ENCODE results near the gene FGF6.

FGF6 gene

GRCh38 chr12:4446335-4446734 lies 720 bp upstream of the FGF6 start:
- no peak for DNase-seq

GRCh38 chr12:4444031-4444430 lies 1.6 kb downstream of the FGF6 start:
- no peak for DNase-seq

GRCh38 chr12:4443616-4444015 lies 2.0 kb downstream of the FGF6 start:
- no peak for DNase-seq

GRCh38 chr12:4441355-4442335 lies 4.0 kb downstream of the FGF6 start:
- DNase-seq: peak; percentile 74

- DNase-seq: no peak
Measured at GRCh38 chr12:4440187-4440941, 5.3 kb downstream of the FGF6 start.

- no peak for DNase-seq
Measured at GRCh38 chr12:4439736-4440135, 5.9 kb downstream of the FGF6 start.

GRCh38 chr12:4438834-4439596 lies 6.6 kb downstream of the FGF6 start:
- no peak for DNase-seq

GRCh38 chr12:4435537-4435936 lies 10.1 kb downstream of the FGF6 start:
- peak; percentile 72 for DNase-seq

GRCh38 chr12:4434706-4435425 lies 10.7 kb downstream of the FGF6 start:
- no peak for DNase-seq

- no peak for DNase-seq
Measured at GRCh38 chr12:4434301-4434700, 11.3 kb downstream of the FGF6 start.

GRCh38 chr12:4433745-4434058 lies 11.9 kb downstream of the FGF6 start:
- DNase-seq: no peak

- no peak for DNase-seq
Measured at GRCh38 chr12:4432878-4433744, 12.5 kb downstream of the FGF6 start.

- DNase-seq: no peak
Measured at GRCh38 chr12:4431866-4432265, 13.7 kb downstream of the FGF6 start.

GRCh38 chr12:4431436-4431835 lies 14.2 kb downstream of the FGF6 start:
- no peak for DNase-seq

GRCh38 chr12:4424422-4424821 lies 21.2 kb downstream of the FGF6 start:
- no peak for DNase-seq

GRCh38 chr12:4423528-4424195 lies 22.0 kb downstream of the FGF6 start:
- no peak for DNase-seq

GRCh38 chr12:4422985-4423384 lies 22.6 kb downstream of the FGF6 start:
- no peak for DNase-seq

GRCh38 chr12:4421590-4422031 lies 24.0 kb downstream of the FGF6 start:
- peak; percentile 99 for DNase-seq

- DNase-seq: no peak
Measured at GRCh38 chr12:4420138-4420670, 25.4 kb downstream of the FGF6 start.

GRCh38 chr12:4418913-4419312 lies 26.7 kb downstream of the FGF6 start:
- no peak for DNase-seq

GRCh38 chr12:4417936-4418335 lies 27.7 kb downstream of the FGF6 start:
- DNase-seq: no peak

Measured in DMS53 (cell line).